ENCODE measurements around the gene BCAP29. TPM values are rescaled to one million over a fixed set of nuclear protein-coding genes. Genes with fewer than 3 reads are reported as not detected.
A peak's percentile ranks its signal among the peaks of the same experiment; 100 is the strongest.

BCAP29 gene
- total and polyA plus RNA-seq, 2 donors = 22.2 to 25.4 TPM

GRCh38 chr7:107551936-107552335 is 28.1 kb upstream of the BCAP29 start:
- Histone ChIP-seq H3K4me1 (ENCODE audit: control insufficient read depth in 2 of 2, insufficient read depth in 2 of 2, low read length in 2 of 2) (no peaks in the 10 kb centered on the region), H3K27me3 (ENCODE audit: control insufficient read depth in 2 of 2, insufficient read depth in 1 of 2, low read length in 1 of 2) (no peaks in the 10 kb centered on the region), H3K36me3 (ENCODE audit: control insufficient read depth in 2 of 2, insufficient read depth in 2 of 2, low read length in 1 of 2) (peaks cover 22 to 26% of the 10 kb centered on the region in 2 donors), H3K4me3 (ENCODE audit: low read length in 2 of 2) (no peak overlapping the region), H3K27ac (ENCODE audit: low read depth in 1 of 2, low read length in 1 of 2) (no peak overlapping the region), H3K9me3 (ENCODE audit: control insufficient read depth in 2 of 2, insufficient read depth in 1 of 2, low read length in 1 of 2) (no peaks in the 10 kb centered on the region)
- WGBS = 100% methylated on average over 1 of the region's 1 CpG
- DNase-seq (ENCODE audit: low read depth in 6 of 9, low spot score in 9 of 9) = no peak

DNA sequence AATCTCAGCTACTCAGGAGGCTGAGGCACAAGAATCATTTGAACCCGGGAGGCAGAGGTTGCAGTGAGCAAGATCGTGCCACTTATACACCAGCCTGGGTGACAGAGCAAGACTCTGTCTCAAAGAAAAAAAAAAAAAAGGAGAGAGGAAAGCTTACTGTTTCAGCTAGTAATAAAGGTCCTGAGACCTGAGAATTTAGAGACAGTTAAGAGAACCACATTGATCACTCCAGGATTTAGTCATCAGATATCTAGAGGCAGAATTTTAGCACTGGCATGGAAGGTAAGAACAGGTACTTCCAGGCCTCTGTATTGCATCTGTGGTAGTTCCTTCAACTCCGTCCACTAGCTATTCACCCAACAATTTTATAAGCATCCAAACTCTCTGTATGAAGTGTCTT is 24.2 kb upstream of the BCAP29 start:
- no peak overlapping the region for H3K4me3 ChIP-seq (ENCODE audit: low read length in 2 of 2)
- no peaks in the 10 kb centered on the region for H3K4me1 ChIP-seq (ENCODE audit: control insufficient read depth in 2 of 2, insufficient read depth in 2 of 2, low read length in 2 of 2)
- no peak overlapping the region for H3K27ac ChIP-seq (ENCODE audit: low read depth in 1 of 2, low read length in 1 of 2)
- H3K36me3 ChIP-seq (ENCODE audit: control insufficient read depth in 2 of 2, insufficient read depth in 2 of 2, low read length in 1 of 2) = peaks cover 19 to 25% of the 10 kb centered on the region in 2 donors
- DNase-seq (ENCODE audit: low read depth in 6 of 9, low spot score in 9 of 9) = no peak
- H3K9me3 ChIP-seq (ENCODE audit: control insufficient read depth in 2 of 2, insufficient read depth in 1 of 2, low read length in 1 of 2) = no peaks in the 10 kb centered on the region
- H3K27me3 ChIP-seq (ENCODE audit: control insufficient read depth in 2 of 2, insufficient read depth in 1 of 2, low read length in 1 of 2) = no peaks in the 10 kb centered on the region
- WGBS = 100% methylated on average over 3 of the region's 3 CpGs

DNA sequence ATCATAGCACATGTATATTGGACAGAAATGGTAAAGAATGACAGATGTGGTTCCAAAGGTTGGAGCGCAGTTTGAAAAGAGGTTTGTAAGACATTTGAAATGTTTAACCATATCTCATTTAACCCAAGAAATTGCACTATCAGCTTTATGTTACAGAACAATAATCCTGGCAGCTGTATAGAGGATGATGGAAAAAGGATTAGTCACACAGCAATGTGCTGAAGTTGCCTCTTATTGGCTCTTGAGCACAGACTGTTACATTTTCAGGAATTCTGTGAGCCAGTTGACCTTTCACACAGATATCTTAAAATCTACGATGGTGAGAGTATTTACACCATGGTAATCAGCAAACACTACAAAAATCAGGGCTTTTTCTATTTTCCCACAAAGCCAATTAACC is 20.2 kb upstream of the BCAP29 start:
- no peaks in the 10 kb centered on the region for H3K4me1 ChIP-seq (ENCODE audit: control insufficient read depth in 2 of 2, insufficient read depth in 2 of 2, low read length in 2 of 2)
- H3K27ac ChIP-seq (ENCODE audit: low read depth in 1 of 2, low read length in 1 of 2) = no peak overlapping the region
- no peak for DNase-seq (ENCODE audit: low read depth in 6 of 9, low spot score in 9 of 9)

DNA sequence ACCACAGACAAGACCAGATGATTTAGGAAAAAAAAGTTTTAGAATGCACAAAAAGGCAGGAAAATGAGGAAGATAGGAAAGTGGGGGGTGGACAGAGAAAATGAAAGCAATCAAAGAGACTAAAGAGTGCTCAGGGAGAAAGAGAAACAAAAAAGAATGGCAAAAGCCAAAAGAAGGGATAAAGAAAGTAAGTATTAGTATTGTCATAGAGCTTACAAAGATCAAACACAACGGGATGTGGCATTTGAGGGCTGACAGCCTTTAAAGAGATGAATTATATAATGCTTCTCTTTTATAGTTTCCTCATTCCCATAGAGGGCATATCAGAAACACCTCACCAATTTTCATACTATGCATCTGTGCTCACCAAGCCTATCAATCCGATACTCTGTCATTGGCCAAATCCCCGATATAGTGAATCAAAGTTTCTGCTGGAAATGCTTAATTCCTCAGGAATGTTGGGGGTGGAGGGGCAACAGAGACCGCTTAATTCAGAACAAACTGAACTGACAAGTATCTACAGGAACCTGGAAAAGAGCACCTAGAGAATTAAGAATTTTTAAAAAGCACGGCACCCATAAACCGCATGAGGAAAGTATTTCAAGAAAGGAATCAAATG is 19.0 kb upstream of the BCAP29 start:
- Histone ChIP-seq H3K4me1 (ENCODE audit: control insufficient read depth in 2 of 2, insufficient read depth in 2 of 2, low read length in 2 of 2) (no peaks in the 10 kb centered on the region), H3K9me3 (ENCODE audit: control insufficient read depth in 2 of 2, insufficient read depth in 1 of 2, low read length in 1 of 2) (no peaks in the 10 kb centered on the region), H3K27ac (ENCODE audit: low read depth in 1 of 2, low read length in 1 of 2) (no peak overlapping the region), H3K36me3 (ENCODE audit: control insufficient read depth in 2 of 2, insufficient read depth in 2 of 2, low read length in 1 of 2) (peaks cover 8 to 9% of the 10 kb centered on the region in 2 donors), H3K4me3 (ENCODE audit: low read length in 2 of 2) (no peak overlapping the region), H3K27me3 (ENCODE audit: control insufficient read depth in 2 of 2, insufficient read depth in 1 of 2, low read length in 1 of 2) (no peaks in the 10 kb centered on the region)
- peak in 1 of 9 donors; percentile 35 for DNase-seq (ENCODE audit: low read depth in 6 of 9, low spot score in 9 of 9)
- WGBS = 83% methylated on average over 6 of the region's 6 CpGs

More for the DNA sequence above, 20.2 kb upstream of the BCAP29 start:
- H3K9me3 ChIP-seq (ENCODE audit: control insufficient read depth in 2 of 2, insufficient read depth in 1 of 2, low read length in 1 of 2) = no peaks in the 10 kb centered on the region
- H3K36me3 ChIP-seq (ENCODE audit: control insufficient read depth in 2 of 2, insufficient read depth in 2 of 2, low read length in 1 of 2) = peaks cover 10 to 14% of the 10 kb centered on the region in 2 donors
- no peak overlapping the region for H3K4me3 ChIP-seq (ENCODE audit: low read length in 2 of 2)
- WGBS = 92% methylated on average over 2 of the region's 2 CpGs
- no peaks in the 10 kb centered on the region for H3K27me3 ChIP-seq (ENCODE audit: control insufficient read depth in 2 of 2, insufficient read depth in 1 of 2, low read length in 1 of 2)

DNA sequence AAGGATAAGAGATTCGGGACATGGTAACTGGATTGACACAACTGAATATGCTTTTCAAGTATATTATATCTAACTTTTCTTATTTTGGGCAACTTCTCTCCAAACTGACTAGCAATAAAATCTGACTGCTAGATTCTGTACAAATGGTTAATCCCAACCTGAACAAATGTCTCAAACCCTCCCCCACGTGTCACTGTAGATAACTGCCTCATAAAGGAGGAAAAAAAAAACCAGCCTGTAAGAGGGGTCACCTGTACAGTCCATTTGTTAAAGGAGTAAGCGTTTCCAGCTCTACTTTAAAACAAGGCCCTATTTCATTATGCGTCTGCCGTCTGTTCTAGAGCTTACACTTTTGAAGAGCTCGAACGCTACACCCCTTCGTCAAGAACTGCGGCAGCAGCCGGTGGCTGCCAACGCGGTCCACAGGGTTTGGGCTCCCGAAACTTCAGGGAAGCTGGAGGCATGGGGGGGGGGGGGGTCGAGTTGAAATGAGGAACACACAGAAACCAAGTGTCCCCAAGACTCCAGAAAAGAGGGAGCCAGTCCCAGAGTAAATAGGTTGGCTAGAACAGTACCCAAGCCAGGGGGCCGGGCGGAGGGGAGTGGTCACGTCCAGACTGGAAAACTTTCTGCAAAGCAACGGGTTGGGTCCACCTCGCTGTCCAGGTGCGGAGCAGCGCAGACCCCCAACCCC is 16.8 kb upstream of the BCAP29 start:
- Histone ChIP-seq H3K4me1 (ENCODE audit: control insufficient read depth in 2 of 2, insufficient read depth in 2 of 2, low read length in 2 of 2) (no peaks in the 10 kb centered on the region), H3K27me3 (ENCODE audit: control insufficient read depth in 2 of 2, insufficient read depth in 1 of 2, low read length in 1 of 2) (no peaks in the 10 kb centered on the region), H3K4me3 (ENCODE audit: low read length in 2 of 2) (peak overlapping the region; percentile 79 to 81), H3K9me3 (ENCODE audit: control insufficient read depth in 2 of 2, insufficient read depth in 1 of 2, low read length in 1 of 2) (no peaks in the 10 kb centered on the region), H3K36me3 (ENCODE audit: control insufficient read depth in 2 of 2, insufficient read depth in 2 of 2, low read length in 1 of 2) (no peaks in the 10 kb centered on the region), H3K27ac (ENCODE audit: low read depth in 1 of 2, low read length in 1 of 2) (peak overlapping the region; percentile 80 to 85)
- WGBS = 5% methylated on average over 21 of the region's 21 CpGs
- DNase-seq (ENCODE audit: low read depth in 6 of 9, low spot score in 9 of 9) = peak in 2 of 9 donors; percentile 15 to 50

DNA sequence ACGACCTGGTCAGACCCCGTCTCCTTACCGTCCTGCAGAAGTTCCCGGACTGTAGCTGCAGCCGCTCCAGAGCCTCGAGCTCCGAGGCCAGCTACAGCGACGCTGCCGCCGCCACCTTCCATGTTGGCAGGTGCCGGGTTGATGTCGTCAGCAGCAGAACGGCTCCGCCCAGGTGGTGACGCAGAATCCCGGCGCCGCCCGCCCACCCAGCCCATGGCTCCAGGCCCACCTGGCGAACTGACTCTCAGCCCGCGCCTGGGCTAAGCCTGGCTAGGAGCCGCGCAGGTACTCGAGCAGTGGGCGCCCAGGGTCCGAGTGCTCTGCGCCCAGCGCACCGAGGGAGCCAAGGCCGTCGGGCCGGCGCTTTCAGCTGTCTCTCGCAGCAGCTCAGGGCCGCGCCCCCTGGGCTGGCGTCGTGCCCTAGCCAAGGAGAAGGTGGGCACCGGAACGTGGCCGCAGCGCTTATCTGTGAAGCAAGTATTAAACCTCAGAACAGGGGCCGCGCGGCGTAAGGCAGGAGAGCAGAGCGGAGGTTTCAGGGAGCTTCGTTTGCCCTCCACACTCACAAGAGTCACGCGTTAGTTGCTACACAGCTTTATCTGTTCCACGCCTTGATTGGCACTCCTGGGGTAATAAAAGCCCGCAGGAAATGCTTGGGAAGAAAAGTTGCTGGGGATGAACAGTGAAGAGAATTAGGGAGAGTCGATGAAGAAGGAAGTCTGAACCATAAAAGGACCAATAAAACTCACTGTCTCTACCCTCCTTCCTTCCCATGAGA is 16.1 kb upstream of the BCAP29 start, which contains the start of the genes COG5 and DUS4L:
COG5 (minus strand) TSS at position 146 of the 778 bp plus-strand sequence; CDS start at position 122, 24 bp downstream.
DUS4L (plus strand) TSS at position 197 of the 778 bp plus-strand sequence. CDS start 3,100 bp downstream, outside the sequence.
- WGBS = under 1% methylated on average over 55 of the region's 55 CpGs
- H3K36me3 ChIP-seq (ENCODE audit: control insufficient read depth in 2 of 2, insufficient read depth in 2 of 2, low read length in 1 of 2) = no peaks in the 10 kb centered on the region
- no peaks in the 10 kb centered on the region for H3K4me1 ChIP-seq (ENCODE audit: control insufficient read depth in 2 of 2, insufficient read depth in 2 of 2, low read length in 2 of 2)
- H3K27ac ChIP-seq (ENCODE audit: low read depth in 1 of 2, low read length in 1 of 2) = peak within 1 kb of the TSS; percentile 80 to 85
- no peaks in the 10 kb centered on the region for H3K9me3 ChIP-seq (ENCODE audit: control insufficient read depth in 2 of 2, insufficient read depth in 1 of 2, low read length in 1 of 2)
- no peaks in the 10 kb centered on the region for H3K27me3 ChIP-seq (ENCODE audit: control insufficient read depth in 2 of 2, insufficient read depth in 1 of 2, low read length in 1 of 2)
- peak; percentile 74 to 94 (median 86) for DNase-seq (ENCODE audit: low read depth in 6 of 9, low spot score in 9 of 9)
- peak within 1 kb of the TSS; percentile 79 to 81 for H3K4me3 ChIP-seq (ENCODE audit: low read length in 2 of 2)

DNA sequence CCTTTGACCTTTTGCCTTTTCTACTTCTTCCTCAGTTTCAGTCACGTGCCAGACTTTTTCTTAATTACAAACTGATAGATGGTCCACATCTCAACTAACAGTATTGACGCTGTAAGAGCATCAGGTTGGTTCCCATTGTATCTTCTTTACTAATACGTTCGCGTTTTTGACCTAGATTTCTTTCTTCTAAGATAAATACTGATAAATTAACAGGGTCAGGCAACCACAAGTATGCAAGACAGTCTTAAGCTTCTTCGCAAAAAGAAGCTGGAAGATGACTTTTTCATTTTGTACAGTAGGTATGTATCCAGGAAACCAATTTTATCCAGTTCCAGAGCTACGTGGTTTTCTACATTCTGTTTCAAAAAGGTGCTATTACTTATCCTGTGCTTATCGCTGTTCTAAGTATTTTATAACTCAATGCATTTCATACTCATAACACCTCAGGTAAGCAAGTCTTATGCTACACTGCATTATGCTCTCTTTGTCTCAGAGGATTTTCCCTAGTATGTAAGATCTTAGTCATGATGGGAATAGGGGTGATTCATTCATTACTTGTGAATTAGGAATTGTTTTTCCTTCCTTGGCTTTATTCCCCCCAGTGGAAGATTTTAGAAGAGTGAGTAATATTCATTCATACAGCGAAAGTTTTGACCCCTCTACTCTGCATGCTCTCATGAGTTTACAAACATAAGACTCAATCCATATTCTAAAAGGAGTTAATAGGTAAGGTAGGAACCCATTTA is 15.3 kb upstream of the BCAP29 start:
- 63% methylated on average over 9 of the region's 9 CpGs for WGBS
- no peaks in the 10 kb centered on the region for H3K4me1 ChIP-seq (ENCODE audit: control insufficient read depth in 2 of 2, insufficient read depth in 2 of 2, low read length in 2 of 2)
- H3K27me3 ChIP-seq (ENCODE audit: control insufficient read depth in 2 of 2, insufficient read depth in 1 of 2, low read length in 1 of 2) = no peaks in the 10 kb centered on the region
- no peaks in the 10 kb centered on the region for H3K36me3 ChIP-seq (ENCODE audit: control insufficient read depth in 2 of 2, insufficient read depth in 2 of 2, low read length in 1 of 2)
- peak overlapping the region; percentile 79 to 81 for H3K4me3 ChIP-seq (ENCODE audit: low read length in 2 of 2)
- DNase-seq (ENCODE audit: low read depth in 6 of 9, low spot score in 9 of 9) = no peak
- H3K9me3 ChIP-seq (ENCODE audit: control insufficient read depth in 2 of 2, insufficient read depth in 1 of 2, low read length in 1 of 2) = no peaks in the 10 kb centered on the region
- H3K27ac ChIP-seq (ENCODE audit: low read depth in 1 of 2, low read length in 1 of 2) = peak overlapping the region in 1 of 2 donors; percentile 80

DNA sequence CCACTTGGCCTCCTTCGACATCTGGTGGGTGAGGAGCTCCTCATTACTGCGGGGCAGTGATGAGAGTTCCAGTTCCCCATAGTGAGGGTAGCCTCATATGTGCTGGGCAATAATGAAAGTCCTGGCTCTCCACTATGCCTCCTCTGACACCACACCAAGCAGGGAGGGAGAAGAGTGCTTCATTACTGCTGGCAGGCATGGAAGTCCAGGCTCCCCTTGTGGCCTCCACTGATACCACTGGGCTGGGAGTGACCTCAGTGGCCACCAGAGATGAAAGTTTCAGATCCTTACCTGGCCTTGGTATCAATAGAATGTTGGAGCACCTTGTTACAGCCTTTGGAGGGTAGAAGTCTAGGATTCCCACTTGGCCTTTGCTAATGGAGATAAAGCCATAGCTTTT is 9.7 kb upstream of the BCAP29 start:
- H3K9me3 ChIP-seq (ENCODE audit: control insufficient read depth in 2 of 2, insufficient read depth in 1 of 2, low read length in 1 of 2) = no peaks in the 10 kb centered on the region
- no peak for DNase-seq (ENCODE audit: low read depth in 6 of 9, low spot score in 9 of 9)
- H3K27me3 ChIP-seq (ENCODE audit: control insufficient read depth in 2 of 2, insufficient read depth in 1 of 2, low read length in 1 of 2) = no peaks in the 10 kb centered on the region
- H3K36me3 ChIP-seq (ENCODE audit: control insufficient read depth in 2 of 2, insufficient read depth in 2 of 2, low read length in 1 of 2) = peaks cover 0 to 12% of the 10 kb centered on the region in 2 donors
- H3K4me1 ChIP-seq (ENCODE audit: control insufficient read depth in 2 of 2, insufficient read depth in 2 of 2, low read length in 2 of 2) = no peaks in the 10 kb centered on the region
- 97% methylated on average over 2 of the region's 2 CpGs for WGBS
- no peak overlapping the region for H3K27ac ChIP-seq (ENCODE audit: low read depth in 1 of 2, low read length in 1 of 2)
- H3K4me3 ChIP-seq (ENCODE audit: low read length in 2 of 2) = no peak overlapping the region

Data from thymus (tissue), 11 donors.